ENCODE results near the gene GJD4.

The GJD4 gene

GRCh38 chr10:35657621-35658020, 52.5 kb downstream of the GJD4 start:
- no peak for DNase-seq (ENCODE audit: low spot score)
